Fibroblast of gingiva (primary cell): ENCODE measurements around the gene NFASC.

Experiments used
- DNase-seq: peaks from one replicate; pipeline ENCODE4 v3.0.0-alpha.2; 2011; ENCODE audit warnings: low read depth

NFASC gene

DNA sequence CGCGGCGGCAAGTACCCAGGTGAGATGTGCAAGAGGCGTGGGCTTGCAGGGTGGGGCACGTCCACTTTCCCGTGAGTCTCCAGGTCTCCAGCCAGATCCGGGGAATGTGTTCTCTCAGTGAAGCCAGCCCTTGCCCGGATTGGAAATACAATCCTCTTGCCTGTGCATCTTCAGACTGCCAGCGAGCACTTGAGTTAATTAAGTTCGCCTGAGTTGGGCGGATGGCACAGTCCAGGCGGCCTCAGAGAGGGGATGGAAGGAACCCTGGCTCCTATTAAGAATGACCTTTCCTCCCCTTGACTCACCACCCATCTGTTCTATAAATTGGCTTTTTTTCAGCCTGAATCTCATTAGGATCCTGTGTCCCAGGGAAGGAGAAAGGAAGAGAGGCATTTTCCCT lies 139.0 kb downstream of the NFASC start:
- DNase-seq = peak; percentile 71

DNA sequence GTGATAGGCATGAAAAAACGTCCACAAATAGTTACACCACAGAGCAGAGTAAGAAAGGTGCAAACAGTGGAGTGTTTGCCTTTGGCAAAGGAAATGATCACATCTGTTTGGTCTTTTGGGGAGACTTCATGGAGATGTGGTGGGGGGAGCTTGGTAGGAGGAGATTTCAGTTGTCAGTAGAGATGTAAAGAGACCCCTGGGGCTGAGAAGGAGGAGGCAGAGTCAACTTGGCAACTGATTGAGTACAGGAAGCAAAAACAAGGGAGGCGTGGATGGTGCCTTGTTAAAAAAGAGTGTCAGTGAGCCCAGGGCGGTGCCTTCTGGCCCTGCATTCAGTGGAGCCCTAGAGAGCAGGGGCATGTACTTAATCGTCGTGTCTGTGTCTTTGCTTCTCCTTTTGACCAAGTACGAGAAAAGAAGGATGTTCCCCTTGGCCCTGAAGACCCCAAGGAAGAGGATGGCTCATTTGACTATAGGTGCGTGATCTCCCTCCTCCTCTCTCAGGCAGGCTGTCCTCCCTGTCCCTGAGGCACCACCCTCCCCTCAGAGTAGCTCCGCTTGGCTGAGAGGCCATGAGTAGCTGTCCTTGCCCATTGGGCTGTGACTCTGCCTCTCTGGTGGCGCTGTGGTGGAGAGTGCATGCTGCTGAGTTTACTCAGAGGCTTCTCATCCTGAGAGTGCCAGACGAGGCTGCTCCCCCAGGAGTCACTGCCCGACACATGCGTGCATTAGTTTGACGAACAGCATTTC lies 141.9 kb downstream of the NFASC start:
- DNase-seq = no peak

DNA sequence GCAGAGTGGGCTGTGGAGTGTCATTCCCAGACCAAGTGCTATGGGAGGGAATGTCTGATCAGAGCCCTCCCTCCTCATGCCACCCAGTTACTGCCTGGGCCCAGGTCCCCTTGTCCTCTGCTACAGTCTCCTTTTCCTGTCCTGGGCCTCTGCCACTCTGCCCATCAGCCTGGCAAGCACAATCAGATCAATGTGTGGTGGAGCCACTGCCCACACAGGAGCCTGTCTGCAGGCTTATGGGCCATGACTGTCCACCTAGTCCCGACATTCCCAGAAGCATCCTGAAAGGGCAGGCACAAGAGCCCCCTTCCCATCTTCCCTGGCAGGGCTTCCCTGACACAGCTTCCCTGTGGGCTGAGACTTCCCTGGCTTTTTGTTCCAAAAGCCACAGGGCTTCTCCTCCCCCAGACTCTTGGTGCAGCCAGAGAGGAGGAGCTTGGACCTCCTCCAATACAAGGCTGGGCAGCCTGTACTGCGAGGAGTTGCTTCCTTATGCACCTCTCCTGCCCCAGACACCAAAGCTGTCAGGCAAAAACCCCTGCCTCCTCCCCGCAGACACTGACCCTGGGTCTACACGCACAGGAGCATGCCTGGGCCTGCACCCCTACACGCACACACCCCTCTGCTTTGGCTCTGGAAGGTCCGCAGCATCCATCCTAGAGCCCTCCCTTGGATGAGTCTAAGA lies 143.2 kb downstream of the NFASC start:
- no peak for DNase-seq

DNA sequence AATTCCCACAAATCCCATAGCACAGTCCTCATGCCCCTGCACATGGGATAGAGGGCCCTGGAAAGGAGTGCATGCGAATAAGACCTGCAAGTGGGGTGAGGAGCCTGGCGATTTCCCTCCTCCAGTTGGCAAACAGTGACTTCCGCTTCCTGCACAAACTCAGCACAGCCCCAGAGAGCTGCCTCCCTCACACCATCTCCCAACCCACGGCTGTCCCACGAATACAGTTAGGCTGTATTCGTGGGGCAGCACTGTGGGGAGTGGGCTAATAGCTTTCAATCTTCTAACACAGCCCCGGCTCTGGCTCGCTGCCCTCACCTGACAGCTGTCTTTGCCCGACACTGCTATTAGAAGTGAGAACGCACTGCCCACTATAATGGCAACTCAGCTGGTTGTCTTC lies 144.1 kb downstream of the NFASC start:
- DNase-seq = no peak

DNA sequence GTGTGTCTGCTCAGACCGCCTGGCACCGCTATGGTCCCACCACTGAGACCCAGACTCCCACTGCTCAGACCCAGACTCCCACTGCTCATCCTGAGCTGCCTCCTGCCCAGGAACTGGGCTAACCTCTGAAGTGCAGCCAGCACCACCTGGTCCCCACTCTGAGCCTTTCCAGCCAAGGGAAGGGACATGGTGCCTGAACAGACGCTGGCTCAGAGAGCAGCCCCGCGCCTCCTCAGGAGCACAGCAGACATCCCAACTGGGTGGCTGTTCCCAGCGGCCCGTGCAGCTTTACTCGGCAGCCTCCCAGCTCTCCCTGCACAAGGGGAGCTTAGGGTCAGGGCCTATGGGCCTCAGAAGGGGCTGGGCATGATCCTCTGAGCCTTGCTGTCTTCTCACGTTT lies 144.6 kb downstream of the NFASC start:
- no peak for DNase-seq

DNA sequence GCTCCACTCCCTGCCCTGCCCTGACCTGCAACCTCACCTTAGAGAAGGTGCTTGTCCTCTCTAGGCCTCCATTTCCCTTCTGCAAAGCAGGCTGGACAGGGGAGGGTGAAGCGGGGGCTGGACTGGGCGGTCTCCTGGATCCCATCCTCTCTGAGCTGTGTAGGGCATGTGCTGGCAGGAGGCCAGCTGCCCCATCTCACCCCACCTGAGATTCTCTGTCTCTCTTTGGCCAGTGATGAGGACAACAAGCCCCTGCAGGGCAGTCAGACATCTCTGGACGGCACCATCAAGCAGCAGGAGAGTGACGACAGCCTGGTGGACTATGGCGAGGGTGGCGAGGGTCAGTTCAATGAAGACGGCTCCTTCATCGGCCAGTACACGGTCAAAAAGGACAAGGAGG lies 145.4 kb downstream of the NFASC start:
- DNase-seq = no peak

DNA sequence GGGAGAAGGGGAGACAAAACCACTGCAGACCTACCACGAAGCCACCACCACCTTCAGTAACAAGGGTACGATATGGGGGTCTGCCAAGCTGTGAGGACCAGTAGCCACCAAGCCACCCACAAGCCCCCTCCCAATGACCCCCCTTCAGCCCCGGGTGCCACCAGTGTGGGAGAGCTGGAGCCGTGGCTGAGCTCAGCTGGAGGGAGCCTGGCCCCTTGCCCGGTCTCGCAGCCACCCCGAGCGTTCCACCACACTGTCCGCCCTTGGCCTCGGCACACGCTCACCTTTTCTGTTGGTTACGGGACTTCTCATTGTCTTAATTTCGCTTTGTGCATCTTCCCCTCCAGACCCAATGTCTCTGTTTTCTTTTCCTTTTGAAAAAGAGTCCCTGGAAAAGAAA lies 145.9 kb downstream of the NFASC start:
- no peak for DNase-seq

DNA sequence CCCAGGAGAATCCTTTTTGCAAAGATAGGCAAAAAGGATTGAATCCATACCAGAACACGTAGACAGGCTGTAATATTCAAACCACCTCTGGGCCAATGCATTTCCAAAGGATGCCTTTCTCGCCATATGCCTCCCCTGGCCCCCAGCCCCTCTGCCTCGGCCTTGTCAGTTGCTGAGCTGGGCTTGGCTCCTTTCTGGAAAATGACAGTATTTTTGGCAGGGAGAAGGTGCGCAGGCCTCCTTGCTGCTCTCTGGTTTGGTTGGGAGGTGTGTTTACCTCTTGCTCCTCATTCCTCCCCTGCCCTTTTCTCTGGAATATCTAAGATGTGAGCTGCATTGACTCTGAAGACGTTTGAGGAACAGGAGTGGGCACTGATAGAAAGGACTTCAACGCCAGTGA lies 146.3 kb downstream of the NFASC start:
- DNase-seq = no peak

DNA sequence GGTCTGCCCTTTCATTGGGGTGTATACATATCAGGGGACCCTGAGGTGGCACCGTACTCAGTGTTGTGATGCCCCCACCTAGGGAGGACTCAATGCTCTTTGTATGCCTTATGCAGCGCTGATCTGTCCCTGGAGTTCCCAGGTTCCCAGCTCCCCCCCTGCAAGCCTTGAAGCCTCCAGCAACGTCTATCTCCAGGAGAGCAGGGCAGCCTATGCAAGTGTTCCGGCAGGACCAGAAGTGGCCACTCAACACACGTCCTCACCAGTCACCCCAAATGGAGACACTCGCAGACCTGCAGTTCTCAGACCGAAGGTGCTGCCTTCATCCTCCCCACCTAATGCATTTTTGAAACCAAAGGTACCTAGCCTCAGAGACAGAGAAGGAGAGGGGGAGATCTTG lies 147.1 kb downstream of the NFASC start:
- DNase-seq = no peak

DNA sequence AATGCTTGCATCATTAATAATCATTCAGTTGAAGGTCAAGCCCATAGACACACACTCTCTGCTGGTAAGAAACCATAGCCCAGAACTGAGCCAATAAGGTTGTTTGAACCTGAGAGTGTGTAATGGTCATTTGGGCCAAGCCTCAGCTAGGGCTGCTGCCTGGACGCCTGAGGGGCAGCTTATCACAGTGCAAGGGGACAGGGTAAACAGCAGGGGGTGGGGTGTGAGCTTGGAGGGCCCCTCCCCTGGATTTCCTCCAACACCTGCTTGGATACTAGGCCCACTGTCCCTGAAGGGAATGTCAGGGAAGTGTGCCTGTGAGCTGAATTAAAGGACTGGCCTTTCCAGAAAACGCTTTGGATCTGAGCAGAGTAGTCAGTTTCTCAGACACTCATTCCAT lies 147.7 kb downstream of the NFASC start:
- DNase-seq = no peak

DNA sequence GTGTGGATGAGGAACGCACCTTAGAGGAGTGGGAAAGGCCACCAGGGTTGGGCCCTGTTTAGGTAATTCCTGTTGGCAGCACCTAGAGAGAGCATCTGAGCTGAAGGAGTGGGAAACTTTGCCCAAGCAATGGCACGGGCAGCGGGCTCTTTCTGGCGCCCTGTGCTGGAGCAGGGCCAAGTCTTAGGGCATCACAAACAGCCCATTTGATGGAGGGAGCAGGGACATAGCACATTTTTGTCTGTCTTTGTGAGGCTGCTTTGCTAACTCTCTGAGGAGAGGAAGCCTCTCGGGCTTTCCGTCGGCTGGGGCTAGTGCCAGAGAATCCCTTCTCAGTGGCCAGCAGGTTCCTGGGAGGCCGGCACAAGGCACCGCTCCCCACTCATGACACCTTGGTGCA lies 149.8 kb downstream of the NFASC start:
- no peak for DNase-seq

DNA sequence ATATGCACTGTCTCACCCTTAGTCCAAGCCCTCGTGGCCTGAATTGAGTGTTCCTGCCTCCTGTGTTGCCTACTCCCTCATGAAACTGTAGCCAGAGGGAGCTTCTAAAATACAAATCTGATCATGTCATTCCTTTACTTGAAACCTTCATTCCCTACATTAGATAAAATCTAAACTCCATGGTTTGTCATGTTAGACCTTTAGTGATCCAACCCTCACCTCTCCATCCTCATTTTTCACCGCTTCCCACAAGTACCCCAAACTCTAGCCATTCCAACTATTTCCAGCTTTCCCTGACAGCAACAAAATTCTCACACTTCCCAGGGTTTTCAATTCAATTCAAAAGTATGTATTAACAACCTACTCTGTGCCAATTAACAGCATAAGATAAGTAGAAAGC lies 154.0 kb downstream of the NFASC start:
- no peak for DNase-seq

DNA sequence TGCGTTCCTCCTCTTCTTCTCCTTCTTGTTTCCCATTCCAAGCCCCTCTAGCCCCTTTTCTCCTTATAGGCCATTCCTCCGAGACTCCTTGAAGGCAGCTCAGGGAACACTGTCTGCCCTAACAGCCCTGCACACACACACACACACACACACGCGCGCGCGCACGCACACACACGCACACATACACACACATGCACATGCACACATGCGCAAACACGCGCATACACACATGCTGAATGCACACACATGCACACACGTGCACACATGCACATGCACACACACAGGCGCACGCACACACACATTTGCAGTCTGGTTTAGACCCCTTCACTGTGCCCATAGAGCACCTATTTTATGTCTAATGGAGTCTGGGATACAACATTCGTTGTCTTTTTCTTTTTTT lies 154.6 kb downstream of the NFASC start:
- DNase-seq = no peak

DNA sequence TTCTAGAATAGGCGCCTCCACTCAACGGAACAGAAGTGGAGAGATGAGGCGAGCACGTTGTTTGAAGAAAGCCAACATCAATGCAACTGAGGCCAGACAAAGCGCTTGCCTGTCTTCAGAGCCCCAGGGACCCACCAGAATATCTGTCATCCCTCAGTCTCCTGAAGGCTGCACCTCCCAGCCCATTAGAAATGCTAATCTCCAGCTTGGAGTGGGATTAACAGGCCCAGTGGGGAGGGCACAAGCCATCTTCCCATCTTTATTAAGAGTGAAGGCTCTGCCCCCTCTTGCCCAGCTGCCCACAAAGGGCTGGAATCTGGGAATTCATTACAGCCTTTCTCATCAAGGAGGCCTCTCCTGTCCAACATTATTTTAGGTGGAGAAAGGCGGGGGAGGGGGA lies 155.5 kb downstream of the NFASC start:
- DNase-seq = no peak

DNA sequence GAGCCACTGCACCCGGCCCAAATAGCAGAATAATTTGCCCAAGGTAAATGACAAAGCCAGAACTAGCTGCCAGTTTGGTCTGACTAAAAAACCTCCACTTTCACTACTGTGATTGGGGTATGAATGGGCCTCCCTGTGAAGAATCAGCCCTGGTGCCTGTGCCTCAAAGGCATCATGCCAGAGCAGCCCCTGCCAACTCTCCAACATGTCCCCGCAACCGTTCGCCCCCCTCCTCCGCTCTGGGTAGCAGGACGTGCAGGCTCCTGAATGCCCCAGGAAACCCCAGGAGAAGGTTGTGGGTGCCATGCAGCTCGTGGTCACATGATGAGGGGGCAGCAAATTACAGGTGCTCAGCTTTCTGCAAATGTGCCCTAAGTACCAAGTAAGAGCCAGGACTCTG lies 157.7 kb downstream of the NFASC start:
- DNase-seq = no peak

DNA sequence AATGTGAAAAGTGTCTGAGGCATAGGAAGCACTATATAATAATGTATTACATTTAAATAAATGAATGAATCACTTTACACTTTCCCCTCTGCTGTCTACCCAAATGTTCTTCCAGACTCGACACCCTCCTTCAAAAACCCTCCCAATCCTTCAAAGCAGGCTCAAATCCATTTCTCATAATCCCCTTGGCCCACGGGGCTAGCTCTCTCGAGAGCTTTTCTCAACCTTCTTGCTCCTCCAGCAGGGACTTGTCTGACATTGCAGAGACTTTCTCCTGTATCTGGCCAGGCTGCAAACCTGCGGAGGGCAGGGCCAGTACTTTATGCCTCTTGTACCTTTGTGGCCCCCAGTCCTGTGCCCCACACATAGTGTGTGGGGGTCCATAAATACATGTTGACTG lies 158.3 kb downstream of the NFASC start:
- DNase-seq = no peak

DNA sequence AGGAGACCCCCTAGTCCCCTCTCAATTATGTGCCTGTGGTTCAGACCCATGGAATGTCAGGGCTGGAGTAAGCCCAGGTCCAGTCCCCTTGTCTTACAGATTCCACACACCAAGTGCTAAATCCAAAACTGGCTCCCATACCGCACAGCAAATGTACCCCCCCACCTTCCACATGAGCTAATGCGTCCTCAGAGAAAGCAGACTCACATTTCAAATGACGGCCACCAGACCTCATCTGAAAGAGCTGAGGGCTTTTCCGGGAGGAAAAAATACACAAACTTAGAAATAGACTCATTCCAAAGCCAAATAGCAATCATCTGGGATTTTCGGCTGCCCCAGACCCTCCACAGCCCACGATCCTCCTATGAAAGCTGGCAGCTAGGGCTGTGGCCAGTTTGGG lies 159.6 kb downstream of the NFASC start:
- no peak for DNase-seq

DNA sequence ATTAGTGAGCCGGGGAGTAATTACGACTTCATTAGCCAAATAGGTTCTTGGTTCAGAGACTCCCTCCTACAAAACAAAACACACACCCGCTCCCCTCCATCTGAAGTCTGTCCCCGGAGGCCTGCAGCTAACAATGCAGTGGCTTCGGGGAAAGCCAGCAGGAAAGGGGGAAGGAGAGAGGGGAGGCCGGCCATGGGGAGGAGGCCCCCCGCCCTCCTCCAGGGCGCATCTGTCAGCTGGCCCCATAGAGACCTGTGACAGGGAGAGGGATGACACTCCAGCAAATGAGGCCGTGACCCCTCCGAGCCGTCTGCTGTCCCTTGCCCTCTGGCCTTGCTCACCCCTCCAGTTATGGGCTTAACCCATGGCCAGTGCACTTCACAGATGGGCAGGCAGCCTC lies 160.2 kb downstream of the NFASC start:
- DNase-seq = no peak

DNA sequence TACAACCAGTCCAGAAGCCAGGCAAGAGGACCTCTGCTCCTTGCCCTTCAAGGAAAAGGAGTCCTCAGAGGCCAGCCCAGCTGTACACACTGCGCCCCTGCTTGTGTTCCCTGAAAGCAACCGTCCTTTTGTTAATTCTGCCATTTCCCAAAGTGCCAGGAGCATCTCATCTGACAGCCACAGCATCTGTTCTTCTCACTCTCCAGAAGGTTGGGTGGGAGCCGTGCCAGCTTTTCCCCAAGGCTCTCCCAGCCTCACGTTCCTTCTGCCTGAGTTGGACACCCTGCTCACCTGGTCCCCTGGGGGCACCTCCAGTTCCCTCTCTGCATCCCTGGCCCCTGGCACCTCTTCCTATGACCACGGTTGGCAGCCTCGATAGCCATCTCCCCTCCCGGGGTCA lies 161.8 kb downstream of the NFASC start:
- DNase-seq = no peak

DNA sequence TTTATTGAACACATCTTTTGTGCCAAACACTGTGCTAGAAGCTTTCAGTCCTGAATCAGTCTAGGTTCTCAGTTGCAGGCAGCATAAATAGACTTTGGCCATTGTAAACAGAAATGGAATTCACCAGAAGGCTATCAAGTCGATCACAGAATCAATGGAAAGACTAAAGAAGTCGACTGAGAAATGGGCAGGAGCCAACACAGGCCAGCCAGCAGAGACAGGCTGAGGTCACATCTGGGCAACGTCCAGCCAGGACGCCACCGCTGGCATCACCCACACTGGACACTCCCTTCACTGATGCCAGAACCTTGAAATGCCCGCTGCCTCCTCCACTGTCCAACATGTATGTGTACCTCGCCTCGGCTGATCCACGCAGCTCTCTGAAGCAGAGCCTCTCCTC lies 166.9 kb downstream of the NFASC start:
- no peak for DNase-seq

DNA sequence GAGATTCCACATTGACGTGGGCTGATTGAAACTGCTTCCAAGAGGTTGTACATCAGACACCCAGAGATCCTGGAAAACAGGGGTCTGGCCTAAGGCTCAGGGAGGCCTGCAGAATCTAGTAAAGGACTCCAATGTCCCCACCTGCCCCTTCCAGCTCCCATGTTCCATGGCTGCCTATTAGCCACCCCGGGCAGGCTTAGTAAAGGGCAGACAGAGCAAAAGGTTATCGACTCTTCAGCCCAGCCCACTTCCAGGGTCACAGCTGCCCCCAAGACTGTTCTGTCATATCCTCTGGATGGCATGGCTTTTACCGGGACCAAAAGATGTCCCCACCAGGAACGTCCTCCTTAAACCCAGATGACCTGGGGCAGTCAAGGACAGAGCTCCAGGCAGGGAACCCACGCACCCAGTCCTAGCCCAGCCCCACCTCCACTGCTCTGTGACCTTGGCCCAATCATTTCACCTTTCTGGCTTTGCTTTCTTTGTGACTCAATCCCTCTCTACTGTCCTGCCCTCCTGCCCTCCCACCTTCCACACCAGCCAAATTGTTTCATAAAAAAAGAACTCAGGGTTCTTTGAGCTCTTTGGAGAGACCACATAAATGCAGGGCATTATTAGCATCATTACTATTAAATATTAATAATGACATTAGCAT lies 167.6 kb downstream of the NFASC start:
- no peak for DNase-seq

DNA sequence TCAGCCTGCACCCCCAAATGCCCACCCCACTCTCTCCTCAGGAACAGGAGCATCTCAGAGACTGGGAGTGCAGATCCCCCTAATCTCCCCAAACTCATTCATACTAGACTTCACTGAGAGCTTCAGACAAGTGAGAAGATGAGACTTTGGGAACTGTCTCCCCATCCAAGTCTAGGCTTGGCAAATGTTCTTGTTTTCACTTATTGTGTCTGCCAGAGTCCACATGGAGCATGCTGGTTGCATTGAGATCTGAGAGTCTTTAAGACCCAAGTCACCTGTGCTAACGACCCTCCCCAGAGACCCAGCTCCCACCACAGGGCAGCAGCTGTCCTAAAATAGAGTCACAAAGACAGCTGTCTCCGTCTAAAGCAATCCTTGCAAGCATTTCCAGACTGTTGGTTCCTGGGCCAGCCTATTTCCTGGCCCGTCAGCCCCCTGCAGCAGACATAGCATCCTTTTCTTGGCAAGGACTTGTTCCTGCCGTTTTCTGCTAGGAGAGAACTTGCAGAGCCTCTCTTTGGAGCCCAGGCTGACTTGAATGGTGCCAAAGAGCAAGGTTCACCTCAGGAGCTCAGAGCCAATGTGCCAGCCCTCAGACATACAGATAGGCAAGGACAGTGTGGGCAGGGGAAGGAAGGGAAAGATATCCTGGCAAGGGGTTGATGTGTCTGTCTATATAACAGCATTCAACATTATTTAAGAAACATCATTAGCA lies 170.5 kb downstream of the NFASC start:
- no peak for DNase-seq
